Spleen (tissue), 7 donors: ENCODE results near the gene S100A6.

Experiments
- POLR2A ChIP-seq, 3 donors: fragments of 450-650 bp; IDR thresholded peaks; one replicate each; pipeline ENCODE4 v1.5.1; 2017; ENCODE audit warnings: antibody characterized with exemption in 3 of 3, mild to moderate bottlenecking in 1 of 3
- POLR2AphosphoS5 ChIP-seq, 3 donors: sonication (generic); formaldehyde crosslinking; IDR thresholded peaks; one replicate each; pipeline ENCODE4 v1.5.1; 2017; ENCODE audit warnings: antibody characterized with exemption in 3 of 3
- TF ChIP-seq, protein P1 (sequence below), 11 experiments: fragments of 200-600 bp in 7 of 11; fragments of 450-650 bp in 4 of 11; sonication (generic) in 4 of 11; IDR thresholded peaks in 8 of 11; conservative IDR thresholded peaks in 3 of 11; 1 replicate in 7 of 11; 2 replicates in 4 of 11; pipeline versions ENCODE4 v1.4.0 to v1.8.0; 2016 to 2021; ENCODE audit warnings: antibody characterized with exemption in 11 of 11, inconsistent platforms in 4 of 11, mild to moderate bottlenecking in 1 of 11
- donor health status: DM: no; HTN: no; CAD: no; lungs with moderate emphysema.
- donor health status: DM: no; HTN: no; CAD: no.
- donor health status: DM: no; HTN: no; CAD: no.

GRCh38 chr1:153513666-153514065 is 22.1 kb downstream of the S100A6 start:
- TF ChIP-seq, protein P1, sequence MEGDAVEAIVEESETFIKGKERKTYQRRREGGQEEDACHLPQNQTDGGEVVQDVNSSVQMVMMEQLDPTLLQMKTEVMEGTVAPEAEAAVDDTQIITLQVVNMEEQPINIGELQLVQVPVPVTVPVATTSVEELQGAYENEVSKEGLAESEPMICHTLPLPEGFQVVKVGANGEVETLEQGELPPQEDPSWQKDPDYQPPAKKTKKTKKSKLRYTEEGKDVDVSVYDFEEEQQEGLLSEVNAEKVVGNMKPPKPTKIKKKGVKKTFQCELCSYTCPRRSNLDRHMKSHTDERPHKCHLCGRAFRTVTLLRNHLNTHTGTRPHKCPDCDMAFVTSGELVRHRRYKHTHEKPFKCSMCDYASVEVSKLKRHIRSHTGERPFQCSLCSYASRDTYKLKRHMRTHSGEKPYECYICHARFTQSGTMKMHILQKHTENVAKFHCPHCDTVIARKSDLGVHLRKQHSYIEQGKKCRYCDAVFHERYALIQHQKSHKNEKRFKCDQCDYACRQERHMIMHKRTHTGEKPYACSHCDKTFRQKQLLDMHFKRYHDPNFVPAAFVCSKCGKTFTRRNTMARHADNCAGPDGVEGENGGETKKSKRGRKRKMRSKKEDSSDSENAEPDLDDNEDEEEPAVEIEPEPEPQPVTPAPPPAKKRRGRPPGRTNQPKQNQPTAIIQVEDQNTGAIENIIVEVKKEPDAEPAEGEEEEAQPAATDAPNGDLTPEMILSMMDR (IDR thresholded peaks at IDR 0.05 in 8 of 11, conservative IDR thresholded peaks at IDR 0.05 in 3 of 11) = no peak
- TF ChIP-seq POLR2A (IDR thresholded peaks at IDR 0.05) (no peak), POLR2AphosphoS5 (IDR thresholded peaks at IDR 0.05) (no peak)
